ENCODE data around the gene CYP11A1. TPM values are rescaled to one million over a fixed set of nuclear protein-coding genes. Genes with fewer than 3 reads are reported as not detected.

The CYP11A1 gene
- total RNA-seq, 1 experiment from 2014 or later = 5.2 TPM

DNA sequence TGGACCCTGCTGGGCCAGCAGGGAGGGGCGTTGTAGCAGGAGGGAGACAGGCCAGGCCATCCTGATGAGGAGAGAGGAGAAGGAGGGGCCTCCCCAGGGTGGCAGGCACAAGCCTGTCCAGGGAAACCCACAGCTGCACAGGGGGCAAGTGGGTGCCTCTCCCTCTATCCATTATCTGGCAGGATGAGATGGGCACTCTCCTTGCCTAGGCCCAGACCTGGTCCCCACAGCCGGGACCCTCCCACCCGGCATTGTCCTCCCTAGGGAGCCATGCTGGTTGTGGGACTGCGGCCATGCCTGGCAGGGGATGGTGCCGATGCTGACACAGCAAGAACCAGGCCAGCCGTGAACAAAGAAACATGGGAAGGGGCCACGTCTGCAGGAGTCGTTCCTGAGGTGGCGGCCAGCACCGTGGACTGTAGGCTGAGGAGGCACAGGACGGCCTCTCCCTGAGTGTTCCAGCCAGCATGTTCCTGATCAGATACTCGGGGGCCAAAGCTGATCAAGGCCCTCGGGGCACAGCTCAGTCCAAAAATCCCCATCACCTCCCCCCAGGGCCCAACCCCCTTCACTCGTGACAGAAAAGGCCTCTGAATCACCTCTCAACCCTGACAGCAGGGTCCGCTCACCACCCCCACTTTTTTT is 19.2 kb upstream of the CYP11A1 start:
- DNase-seq = peak; percentile 71
- H3K27me3 ChIP-seq (ENCODE audit: control insufficient read depth, insufficient read depth, low read length) = no peaks in the 10 kb centered on the region
- no peak overlapping the region for H3K4me3 ChIP-seq (ENCODE audit: insufficient read depth, low read depth, low read length)
- no peaks in the 10 kb centered on the region for H3K36me3 ChIP-seq (replicated peaks; ENCODE audit: control insufficient read depth, insufficient read depth, low read length)

DNA sequence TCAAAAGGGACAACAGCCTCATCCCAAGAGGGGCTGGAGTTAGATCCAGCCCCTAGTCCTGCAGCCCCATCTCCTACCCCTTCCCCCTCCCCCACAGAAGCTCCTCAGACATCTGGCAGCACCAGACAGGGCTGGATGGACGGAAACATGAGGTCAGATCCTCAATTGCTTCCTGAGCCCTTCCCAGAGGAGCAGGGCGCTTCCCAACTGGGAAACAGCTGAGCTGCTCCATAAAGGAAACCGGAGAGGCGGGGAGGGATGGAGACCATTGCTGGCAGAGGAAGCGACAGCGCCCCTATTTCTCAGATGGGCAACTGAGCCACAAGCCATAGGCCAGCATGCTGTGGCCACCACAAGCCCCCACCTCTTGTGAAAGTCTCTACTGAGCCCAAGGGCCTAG is 18.3 kb upstream of the CYP11A1 start:
- H3K36me3 ChIP-seq (replicated peaks; ENCODE audit: control insufficient read depth, insufficient read depth, low read length) = no peaks in the 10 kb centered on the region
- no peaks in the 10 kb centered on the region for H3K27me3 ChIP-seq (ENCODE audit: control insufficient read depth, insufficient read depth, low read length)
- no peak overlapping the region for H3K4me3 ChIP-seq (ENCODE audit: insufficient read depth, low read depth, low read length)
- DNase-seq = peak; percentile 51

DNA sequence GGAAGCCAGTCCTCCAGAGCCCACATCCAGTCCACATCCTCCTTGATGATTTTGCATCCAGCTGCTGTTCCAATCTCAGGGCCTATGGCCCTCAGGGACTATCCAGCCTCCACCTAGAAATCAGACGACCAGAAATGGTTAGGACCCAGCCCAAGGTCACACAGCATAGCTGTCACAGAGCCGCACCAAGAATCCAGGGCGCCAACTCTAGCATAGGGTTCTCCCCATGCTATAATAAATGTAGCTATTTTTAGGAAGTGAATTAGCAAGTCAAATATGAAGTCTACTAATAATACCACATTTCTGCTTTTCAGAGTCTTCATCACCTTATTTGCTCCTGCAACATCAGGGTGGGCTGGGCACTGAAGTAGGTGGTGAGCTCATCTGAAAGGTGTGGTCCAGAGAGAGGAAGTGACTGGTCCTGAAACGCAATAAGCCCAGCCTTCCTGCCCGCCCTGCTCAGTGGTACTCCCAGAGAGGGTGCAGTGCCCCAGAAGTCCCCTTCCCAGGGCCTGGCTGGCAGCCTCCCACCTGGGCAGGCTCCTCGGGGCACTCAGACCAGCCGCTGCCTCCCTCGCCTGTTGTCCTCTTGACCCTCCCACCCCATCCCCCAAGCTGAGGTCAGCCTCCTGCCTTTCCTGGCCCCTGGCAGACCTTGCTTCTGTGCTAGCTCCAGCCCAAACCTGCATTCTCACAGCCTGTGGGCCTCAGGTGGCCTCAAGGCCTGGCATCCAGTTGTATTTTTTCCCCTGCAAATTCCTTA is 17.6 kb upstream of the CYP11A1 start:
- DNase-seq = peak; percentile 66
- H3K36me3 ChIP-seq (replicated peaks; ENCODE audit: control insufficient read depth, insufficient read depth, low read length) = no peaks in the 10 kb centered on the region
- H3K27me3 ChIP-seq (ENCODE audit: control insufficient read depth, insufficient read depth, low read length) = no peaks in the 10 kb centered on the region
- no peak overlapping the region for H3K4me3 ChIP-seq (ENCODE audit: insufficient read depth, low read depth, low read length)

DNA sequence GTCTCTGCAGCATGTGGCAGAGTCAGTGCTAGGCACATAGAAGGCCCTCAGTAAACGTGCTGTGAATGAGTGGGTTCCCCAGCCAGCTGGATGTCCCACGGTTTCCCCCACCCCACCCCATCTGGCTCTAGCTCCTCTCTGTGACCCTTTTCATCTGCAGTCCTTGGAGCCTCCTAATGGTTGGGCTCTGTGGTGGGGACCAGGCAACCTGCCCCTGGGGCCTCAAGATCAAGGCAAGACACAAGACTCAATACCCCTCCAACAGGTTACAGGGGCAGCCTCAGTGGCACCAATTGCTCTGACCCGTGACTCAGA is 17.1 kb upstream of the CYP11A1 start:
- no peak for DNase-seq
- no peak overlapping the region for H3K4me3 ChIP-seq (ENCODE audit: insufficient read depth, low read depth, low read length)
- H3K36me3 ChIP-seq (replicated peaks; ENCODE audit: control insufficient read depth, insufficient read depth, low read length) = no peaks in the 10 kb centered on the region
- no peaks in the 10 kb centered on the region for H3K27me3 ChIP-seq (ENCODE audit: control insufficient read depth, insufficient read depth, low read length)

DNA sequence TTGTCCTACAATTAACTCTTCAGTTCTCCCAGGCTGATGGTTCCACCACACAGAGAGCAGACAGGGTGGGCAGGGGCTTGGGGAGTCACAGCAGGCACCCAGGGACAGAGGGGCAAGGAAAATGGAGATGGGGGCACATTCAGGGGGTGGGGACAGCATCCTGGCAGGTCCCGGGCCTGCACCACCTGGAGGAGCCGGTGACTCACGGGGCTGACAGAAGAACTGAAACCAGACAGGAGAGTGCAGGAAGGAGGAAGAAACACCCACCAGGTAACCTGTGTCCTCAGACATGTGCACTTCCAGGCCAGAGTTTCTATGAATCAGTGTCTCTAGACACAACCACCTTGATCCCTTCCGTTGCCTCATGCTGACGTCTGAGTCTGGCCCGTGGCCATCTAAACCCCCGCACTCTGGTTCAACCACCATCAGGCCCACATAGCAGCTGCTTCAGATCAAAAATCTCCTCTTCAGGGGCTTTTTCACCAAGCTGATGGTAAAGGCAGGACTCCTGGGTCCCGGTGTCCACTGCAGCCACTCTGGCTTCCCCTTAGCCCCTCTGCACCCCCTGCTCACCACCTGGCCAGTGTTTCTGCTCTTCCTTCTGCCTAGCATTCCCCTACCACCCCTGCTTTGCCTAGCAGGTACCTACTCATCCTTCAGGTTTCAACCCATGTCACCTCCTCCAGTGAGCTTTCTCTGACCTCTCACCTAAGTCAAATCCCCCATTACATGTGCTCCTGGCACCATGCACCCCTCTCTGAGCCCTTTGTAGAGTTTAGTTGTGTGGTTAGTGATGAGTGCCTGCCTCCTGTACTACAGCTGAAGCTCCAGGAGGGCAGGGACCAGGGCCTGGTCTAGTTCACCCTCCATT is 16.5 kb upstream of the CYP11A1 start:
- no peaks in the 10 kb centered on the region for H3K36me3 ChIP-seq (replicated peaks; ENCODE audit: control insufficient read depth, insufficient read depth, low read length)
- no peak for DNase-seq

DNA sequence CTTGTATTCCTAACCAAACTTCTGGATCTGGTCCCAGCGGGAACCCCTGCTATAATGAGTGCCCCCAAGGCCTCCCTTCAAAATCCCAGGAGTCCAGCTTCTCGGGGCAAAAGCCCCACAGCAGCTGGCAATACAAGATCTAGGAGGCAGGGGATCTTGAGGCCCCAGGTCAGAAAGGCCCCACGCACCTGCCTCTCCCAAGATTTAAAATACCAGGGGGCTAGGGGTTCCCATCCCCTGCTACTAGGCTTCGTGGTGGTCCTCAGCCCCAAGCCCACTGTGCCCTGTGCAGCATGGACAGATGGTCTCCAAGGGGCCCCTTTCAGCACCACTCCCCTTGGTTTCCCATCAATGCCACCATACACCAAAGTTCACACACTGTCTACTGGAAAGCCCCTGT is 15.8 kb upstream of the CYP11A1 start:
- DNase-seq = no peak
- H3K36me3 ChIP-seq (replicated peaks; ENCODE audit: control insufficient read depth, insufficient read depth, low read length) = no peaks in the 10 kb centered on the region
- H3K4me3 ChIP-seq (ENCODE audit: insufficient read depth, low read depth, low read length) = no peak overlapping the region
- no peaks in the 10 kb centered on the region for H3K27me3 ChIP-seq (ENCODE audit: control insufficient read depth, insufficient read depth, low read length)

More for the DNA sequence above, 16.5 kb upstream of the CYP11A1 start:
- no peak overlapping the region for H3K4me3 ChIP-seq (ENCODE audit: insufficient read depth, low read depth, low read length)
- H3K27me3 ChIP-seq (ENCODE audit: control insufficient read depth, insufficient read depth, low read length) = no peaks in the 10 kb centered on the region

DNA sequence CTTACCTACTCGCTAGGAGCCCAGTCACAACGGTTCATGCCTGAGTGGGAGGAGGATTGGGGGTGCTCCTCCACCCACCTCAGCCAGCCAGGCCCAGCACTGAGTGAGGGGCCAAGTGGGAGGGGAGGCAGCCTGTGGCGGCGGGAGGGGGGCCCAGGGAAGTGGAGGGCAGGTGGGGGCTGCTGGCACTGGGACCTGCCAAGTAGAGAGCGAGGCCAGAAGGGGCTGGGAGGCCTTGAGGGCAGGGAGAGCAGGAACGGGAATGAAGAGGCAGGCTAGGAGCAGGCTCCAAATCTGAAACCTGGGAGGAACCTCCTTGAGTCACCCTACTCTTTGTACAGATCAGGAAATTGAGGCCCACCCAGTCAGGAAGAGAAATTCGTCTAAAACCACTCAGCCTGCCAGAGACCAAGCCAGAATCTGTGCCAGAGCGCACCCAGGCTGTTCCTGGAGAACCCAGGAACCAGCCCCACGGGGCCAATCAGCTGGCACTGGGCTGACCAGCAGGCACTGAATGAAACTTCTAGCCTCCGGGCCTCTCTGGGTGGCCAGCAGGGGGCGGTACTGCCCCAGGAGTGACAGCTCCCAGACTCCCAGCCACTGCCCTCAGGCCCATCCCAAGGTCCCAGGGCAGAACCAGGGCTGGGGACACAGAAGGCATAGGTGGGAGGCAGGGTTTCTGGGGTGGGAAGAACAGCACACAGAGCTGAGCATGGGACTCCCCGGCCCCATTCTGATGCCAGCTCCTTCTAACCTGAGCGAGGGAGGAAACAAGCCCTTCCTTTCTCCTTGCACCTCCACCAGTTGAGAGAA is 14.8 kb upstream of the CYP11A1 start:
- DNase-seq = peak; percentile 99
- Histone ChIP-seq H3K36me3 (replicated peaks; ENCODE audit: control insufficient read depth, insufficient read depth, low read length) (no peaks in the 10 kb centered on the region), H3K4me3 (ENCODE audit: insufficient read depth, low read depth, low read length) (no peak overlapping the region), H3K27me3 (ENCODE audit: control insufficient read depth, insufficient read depth, low read length) (no peaks in the 10 kb centered on the region)

DNA sequence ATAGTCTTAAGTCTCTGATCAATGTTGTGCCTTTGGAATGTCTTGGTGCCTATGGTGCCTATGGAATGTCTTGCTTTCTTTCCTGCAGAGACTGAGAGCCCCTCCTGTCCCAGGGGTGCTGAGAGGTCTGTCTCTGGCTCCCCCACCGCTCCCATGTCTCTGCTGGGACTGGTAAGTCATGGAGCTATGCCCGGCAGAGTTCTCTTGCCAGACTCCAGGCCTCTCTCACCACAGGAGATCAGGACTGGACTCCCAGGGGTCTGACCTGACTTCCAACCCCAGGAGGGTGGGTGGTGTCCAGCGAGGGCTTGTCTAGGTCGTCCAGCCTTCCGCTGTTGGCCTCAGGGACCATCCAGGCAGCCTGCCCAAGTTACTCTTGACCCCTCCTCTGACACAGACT is 14.0 kb upstream of the CYP11A1 start:
- no peak overlapping the region for H3K4me3 ChIP-seq (ENCODE audit: insufficient read depth, low read depth, low read length)
- no peaks in the 10 kb centered on the region for H3K27me3 ChIP-seq (ENCODE audit: control insufficient read depth, insufficient read depth, low read length)
- DNase-seq = no peak
- no peaks in the 10 kb centered on the region for H3K36me3 ChIP-seq (replicated peaks; ENCODE audit: control insufficient read depth, insufficient read depth, low read length)

DNA sequence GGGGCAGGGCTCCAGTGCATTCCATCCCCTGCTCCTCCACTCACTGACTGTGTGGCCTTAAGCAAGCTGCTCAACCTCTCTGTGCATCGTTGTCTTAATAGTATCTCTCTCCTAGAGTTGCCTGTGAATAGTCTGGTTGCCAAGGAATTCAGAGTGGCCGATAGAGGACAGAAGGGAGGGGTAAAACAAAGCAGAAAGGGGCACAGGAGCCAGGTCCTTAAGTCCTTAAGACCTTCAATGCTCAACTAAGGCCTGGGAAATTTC is 13.7 kb upstream of the CYP11A1 start:
- no peaks in the 10 kb centered on the region for H3K36me3 ChIP-seq (replicated peaks; ENCODE audit: control insufficient read depth, insufficient read depth, low read length)
- no peaks in the 10 kb centered on the region for H3K27me3 ChIP-seq (ENCODE audit: control insufficient read depth, insufficient read depth, low read length)
- no peak for DNase-seq
- no peak overlapping the region for H3K4me3 ChIP-seq (ENCODE audit: insufficient read depth, low read depth, low read length)

DNA sequence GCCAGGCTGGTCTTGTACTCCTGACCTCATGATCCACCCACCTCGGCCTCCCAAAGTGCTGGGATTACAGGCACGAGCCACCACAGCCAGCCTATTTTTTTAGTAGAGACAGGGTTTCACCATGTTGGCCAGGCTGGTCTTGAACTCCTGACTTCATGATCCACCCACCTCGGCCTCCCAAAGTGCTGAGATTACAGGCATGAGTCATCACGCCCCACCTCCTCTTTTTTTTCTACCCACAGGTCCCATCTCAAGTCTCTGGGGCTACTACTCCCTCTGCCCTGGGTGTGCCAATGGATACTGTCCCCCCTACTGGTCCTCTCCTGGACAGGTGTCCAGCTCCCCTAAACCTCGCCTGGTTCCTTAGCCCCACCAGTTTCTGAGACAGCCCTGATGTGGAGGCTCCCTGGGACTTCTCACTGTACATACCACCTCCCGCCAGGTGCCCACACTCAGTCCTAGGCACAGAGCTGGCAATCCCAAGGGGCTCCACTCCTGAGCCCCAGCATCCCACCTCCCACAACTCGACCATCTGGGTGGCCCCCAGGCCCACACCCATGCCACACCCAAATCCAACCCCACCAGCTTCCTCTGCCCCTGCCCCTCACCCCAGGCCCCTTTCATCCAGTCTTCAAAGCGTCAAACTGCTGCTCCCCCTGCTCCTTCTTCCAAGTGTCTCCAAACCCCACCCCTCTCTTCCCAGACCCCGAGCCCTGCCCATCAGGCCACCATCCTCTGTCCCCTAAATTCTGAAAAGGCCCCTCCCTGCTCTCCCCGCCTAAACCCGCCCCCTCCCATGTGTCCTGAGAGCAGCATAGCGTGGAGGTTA is 13.1 kb upstream of the CYP11A1 start:
- Histone ChIP-seq H3K27me3 (ENCODE audit: control insufficient read depth, insufficient read depth, low read length) (no peaks in the 10 kb centered on the region), H3K36me3 (replicated peaks; ENCODE audit: control insufficient read depth, insufficient read depth, low read length) (no peaks in the 10 kb centered on the region), H3K4me3 (ENCODE audit: insufficient read depth, low read depth, low read length) (no peak overlapping the region)
- peak; percentile 69 for DNase-seq

DNA sequence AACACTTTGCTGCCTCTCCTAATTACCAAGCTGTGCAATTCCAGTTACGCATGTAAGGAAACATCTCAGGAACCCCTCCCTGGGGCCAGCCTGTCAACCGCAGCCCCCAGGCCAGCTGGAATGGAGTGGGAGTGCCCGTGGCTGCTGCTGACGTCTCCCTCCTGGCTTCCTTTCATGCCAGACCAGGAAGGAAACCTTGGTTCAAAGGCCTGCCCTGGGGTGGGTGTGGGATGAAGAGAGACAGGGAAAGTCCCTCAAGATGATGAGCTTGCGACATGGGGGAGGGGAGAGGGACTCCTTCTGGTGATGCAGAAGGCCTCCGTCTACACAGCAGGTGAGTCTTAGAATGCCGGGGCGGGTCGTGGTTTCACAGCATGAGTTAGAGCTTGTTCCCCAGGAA is 11.4 kb upstream of the CYP11A1 start:
- no peaks in the 10 kb centered on the region for H3K36me3 ChIP-seq (replicated peaks; ENCODE audit: control insufficient read depth, insufficient read depth, low read length)
- H3K4me3 ChIP-seq (ENCODE audit: insufficient read depth, low read depth, low read length) = no peak overlapping the region
- H3K27me3 ChIP-seq (ENCODE audit: control insufficient read depth, insufficient read depth, low read length) = no peaks in the 10 kb centered on the region; the same call in 1 of the 2 replicates
- peak; percentile 74 for DNase-seq

DNA sequence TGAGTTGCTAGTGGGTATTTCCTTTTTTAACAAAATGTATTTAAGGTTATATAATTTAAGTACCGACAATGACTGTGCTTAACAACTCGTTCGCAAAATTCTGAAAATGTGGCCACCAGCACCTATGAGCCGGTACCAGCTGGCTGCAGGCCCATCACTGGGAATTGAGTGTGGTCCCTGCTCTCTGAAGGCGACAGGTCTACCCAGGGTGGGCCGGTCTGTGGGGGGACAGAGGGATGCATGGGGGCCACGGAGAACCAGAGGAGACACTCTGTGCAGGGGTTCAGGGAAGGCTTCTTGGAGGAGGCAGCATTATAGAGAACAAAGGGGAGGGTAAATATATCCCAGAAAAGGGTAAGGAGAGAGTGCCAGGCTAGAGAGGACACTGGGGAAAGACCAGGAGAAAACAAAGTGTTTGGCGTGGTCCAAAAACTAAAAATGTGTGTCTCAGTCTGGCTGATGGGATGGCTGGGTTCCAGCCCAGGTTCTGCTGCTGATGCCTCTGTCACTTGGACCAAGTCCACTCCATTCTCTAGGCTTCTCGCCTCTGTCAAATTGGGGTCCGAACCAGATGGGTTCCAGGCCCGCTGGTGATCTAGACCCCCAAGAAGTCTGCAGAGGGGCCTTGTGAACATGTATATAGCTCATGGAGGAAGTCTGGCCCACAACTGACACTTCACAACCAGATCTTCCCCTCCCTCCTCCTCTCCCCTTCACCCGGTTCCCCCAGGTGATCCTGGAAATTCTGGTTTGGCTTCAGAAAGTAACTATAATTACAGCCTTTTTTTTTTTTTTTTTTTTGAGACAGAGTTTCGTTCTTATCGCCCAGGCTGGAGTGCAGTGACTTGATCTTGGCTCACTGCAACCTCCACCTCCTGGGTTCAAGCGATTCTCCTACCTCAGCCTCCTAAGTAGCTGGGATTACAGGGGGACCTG is 10.7 kb upstream of the CYP11A1 start:
- peak; percentile 26 for DNase-seq
- Histone ChIP-seq H3K4me3 (ENCODE audit: insufficient read depth, low read depth, low read length) (no peak overlapping the region), H3K36me3 (replicated peaks; ENCODE audit: control insufficient read depth, insufficient read depth, low read length) (no peaks in the 10 kb centered on the region), H3K27me3 (ENCODE audit: control insufficient read depth, insufficient read depth, low read length) (no peaks in the 10 kb centered on the region; the same call in 1 of the 2 replicates)
